VCaP (cell line): ENCODE results near the gene AGPAT2.

Source experiments
- H3K27ac ChIP-seq: fragments of 450-650 bp; 2 replicates; pipeline ENCODE4 v1.5.1; 2017
- CTCF ChIP-seq: fragments of 450-650 bp; conservative IDR thresholded peaks from 2 replicates; pipeline ENCODE4 v1.5.1; 2017; ENCODE audit warnings: mild to moderate bottlenecking, moderate library complexity

Gene AGPAT2

GRCh38 chr9:136697821-136698526 lies 10.7 kb upstream of the AGPAT2 start:
- no peak for TF ChIP-seq CTCF
- H3K27ac ChIP-seq: peak overlapping the region; percentile 56

DNA sequence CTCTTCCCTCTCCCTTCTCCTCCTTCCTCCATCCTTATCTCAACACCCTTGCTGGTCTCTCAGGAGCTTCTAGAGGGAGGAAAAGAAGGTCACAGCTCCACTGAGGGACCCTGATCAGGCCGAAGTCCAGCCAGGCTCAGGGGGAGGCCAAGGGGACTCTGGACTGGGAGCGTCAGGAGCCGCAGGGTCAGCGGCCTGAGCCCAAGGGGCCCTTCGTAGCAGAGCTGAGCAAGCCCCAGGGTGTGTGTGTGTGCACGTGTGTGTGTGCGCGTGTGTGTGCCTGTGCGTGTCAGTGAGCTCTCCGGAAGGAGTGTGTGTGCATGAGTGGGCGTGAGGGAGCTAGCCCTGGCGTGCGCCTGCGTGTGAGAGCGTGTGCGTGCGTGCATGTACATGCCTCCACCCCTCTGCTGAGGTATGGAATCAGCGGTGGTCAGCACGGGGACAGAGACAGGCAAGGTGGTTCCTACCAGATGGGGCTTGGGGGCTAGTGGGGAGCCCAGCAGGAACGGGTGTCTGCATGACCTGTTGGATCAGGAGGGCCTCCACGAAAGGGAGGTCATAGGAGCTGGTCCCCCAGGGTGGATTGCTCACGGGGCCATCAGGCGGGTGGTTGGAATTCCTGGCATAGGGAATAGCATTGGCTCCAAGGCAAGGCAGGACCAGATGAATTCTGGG lies 10.0 kb upstream of the AGPAT2 start:
- H3K27ac ChIP-seq: peak overlapping the region; percentile 56
- no peak for TF ChIP-seq CTCF

DNA sequence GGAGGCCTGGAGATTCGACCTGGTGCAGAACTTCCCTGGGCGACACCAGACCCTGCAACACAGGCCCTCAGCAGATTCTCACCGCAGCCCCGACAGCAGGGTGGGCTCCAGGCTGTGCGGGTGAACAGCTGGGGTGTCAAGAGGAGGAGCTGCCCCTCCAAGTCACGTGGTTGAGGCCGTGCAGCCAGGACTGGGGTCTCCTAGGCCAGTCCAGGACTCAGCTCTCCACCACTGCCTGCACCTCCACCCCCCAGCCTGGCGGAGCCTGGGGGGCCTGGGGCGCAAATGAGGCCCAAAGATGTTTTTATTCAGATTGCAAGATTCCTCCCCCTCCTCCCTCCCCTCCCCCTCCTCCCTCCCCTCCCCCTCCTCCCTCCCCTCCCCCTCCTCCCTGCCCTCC lies 9.2 kb upstream of the AGPAT2 start:
- TF ChIP-seq CTCF: no peak
- H3K27ac ChIP-seq: peak overlapping the region; percentile 90

GRCh38 chr9:136695955-136696354 lies 8.7 kb upstream of the AGPAT2 start:
- TF ChIP-seq CTCF: no peak

DNA sequence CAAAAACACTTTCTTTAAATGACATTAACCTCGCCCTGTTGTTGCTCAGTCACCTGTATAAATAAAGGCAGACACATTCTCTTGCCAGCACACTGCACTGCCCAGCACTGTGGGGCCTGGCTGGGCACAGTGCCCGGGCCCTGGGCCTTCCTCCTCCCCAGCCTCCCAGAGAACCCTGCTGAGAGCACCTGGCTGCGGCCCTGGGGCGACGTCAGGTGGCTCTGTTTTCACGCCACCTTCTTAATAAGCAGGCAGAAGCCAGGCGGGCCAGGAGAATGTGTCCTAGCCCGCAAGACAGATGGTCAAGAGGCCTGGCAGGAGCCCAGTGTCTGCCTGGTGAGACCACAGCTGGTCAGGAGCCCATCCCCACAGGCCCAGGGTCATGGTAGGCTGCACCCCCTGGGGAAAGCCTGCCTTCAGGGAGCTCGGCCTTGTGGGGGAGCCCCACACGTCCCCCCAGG lies 8.2 kb upstream of the AGPAT2 start:
- no peak for TF ChIP-seq CTCF
- H3K27ac ChIP-seq: peak overlapping the region; percentile 90

More at GRCh38 chr9:136695955-136696354, 8.7 kb upstream of the AGPAT2 start:
- peak overlapping the region; percentile 90 for H3K27ac ChIP-seq

GRCh38 chr9:136694872-136695247 lies 7.6 kb upstream of the AGPAT2 start:
- TF ChIP-seq CTCF: no peak
- H3K27ac ChIP-seq: peak overlapping the region; percentile 90

DNA sequence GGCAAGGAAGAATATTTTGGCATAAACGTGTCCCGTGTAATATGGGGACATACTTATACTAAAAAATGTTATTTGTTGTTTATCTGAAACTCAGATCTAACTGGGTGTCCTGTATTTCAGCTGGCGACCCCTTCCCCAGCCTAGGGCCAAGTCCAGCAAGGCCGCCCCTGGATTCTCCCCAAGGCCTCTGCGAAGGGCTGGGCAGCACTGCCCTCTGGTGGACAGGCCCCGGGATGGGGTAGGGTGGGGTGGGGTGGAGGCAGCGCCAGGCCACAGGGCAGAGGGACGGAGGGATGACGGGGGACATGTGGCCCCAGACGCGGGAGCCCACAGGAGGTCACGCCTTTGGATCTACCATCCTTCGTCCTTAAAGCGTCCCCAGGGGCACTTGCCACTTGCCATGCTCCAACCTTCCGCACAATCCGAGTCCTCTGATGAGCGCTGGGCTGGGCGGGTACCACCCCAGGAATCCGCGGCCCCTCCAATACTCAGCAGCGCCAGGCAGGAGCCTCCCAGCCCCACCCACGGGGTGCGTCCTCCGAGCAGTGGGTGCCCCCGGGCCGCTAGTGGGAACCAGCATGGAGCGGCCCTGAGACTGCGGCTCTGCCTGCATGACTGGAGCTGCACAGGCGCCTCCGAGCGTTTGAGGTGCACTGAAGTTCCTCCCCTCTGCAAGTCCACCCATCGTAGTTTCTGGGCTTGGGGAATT lies 7.1 kb upstream of the AGPAT2 start:
- peak overlapping the region; percentile 90 for H3K27ac ChIP-seq
- peak; percentile 96 for TF ChIP-seq CTCF
